ENCODE data around the gene ARHGAP28.
"Not testable (repeated sequence)": the region's sequence is repeated elsewhere in the genome, so short reads cannot be mapped to it uniquely, and the experiment has no call there.

The ARHGAP28 gene

DNA sequence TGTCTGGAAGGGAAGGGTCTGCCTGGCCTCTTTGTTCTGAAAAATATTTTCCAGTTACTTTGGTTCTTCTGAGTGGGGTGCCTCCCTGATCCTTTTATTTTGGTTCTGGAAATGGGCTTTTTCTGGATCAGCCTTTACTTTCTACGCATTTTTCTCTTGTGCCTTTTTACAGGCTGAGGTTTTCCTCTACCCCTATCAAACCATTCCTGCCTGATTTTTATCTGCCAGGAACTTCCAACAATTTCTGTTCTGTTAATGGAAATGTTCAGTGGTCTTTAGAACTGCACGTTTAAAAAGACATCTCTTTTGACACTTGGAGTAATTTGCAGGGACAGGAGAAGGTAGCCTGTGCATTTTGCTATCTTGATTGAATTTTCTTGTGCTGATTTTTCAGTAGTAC lies 113.8 kb downstream of the ARHGAP28 start:
- TF ChIP-seq, protein P1, sequence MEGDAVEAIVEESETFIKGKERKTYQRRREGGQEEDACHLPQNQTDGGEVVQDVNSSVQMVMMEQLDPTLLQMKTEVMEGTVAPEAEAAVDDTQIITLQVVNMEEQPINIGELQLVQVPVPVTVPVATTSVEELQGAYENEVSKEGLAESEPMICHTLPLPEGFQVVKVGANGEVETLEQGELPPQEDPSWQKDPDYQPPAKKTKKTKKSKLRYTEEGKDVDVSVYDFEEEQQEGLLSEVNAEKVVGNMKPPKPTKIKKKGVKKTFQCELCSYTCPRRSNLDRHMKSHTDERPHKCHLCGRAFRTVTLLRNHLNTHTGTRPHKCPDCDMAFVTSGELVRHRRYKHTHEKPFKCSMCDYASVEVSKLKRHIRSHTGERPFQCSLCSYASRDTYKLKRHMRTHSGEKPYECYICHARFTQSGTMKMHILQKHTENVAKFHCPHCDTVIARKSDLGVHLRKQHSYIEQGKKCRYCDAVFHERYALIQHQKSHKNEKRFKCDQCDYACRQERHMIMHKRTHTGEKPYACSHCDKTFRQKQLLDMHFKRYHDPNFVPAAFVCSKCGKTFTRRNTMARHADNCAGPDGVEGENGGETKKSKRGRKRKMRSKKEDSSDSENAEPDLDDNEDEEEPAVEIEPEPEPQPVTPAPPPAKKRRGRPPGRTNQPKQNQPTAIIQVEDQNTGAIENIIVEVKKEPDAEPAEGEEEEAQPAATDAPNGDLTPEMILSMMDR (conservative IDR thresholded peaks at IDR 0.05), result no peak
- H3K27ac ChIP-seq, result no peak overlapping the region

DNA sequence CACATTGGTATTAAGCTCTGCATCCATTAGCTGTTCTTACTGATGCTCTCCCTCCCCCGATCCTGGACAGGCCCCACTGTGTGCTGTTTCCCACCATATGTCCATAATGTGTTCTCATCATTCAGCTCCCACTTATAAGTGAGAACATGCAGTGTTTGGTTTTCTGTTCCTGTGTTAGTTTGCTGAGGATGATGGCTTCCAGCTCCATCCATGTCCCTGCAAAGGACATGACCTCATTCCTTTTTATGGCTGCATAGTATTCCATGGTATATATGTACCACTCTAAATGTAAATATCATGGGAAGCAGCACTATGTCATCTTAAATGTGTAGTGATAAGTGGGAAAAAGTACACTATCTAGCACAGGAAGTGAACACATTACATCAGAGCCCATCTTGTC lies 116.0 kb downstream of the ARHGAP28 start:
- not testable (repeated sequence) for H3K27ac ChIP-seq

DNA sequence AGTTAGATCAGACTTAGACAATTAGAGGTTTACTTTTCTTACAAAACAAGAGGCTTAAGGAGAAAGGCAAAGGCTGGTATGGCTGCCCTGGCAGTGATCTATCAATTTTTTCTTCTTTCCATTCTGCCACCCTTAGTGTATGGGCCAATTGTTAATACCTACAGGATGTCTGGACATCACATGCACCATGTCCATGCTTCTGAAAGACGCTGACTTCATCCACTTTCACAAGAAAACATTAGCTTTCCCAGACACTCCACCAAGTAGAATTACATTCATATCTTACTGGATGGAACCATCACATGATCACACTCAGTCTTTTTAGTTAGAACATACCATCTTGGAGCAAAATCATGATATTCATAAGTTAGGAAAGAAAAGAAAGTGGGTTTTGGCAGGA lies 120.9 kb downstream of the ARHGAP28 start:
- TF ChIP-seq, protein P1 (conservative IDR thresholded peaks at IDR 0.05), result no peak
- H3K27ac ChIP-seq, result no peak overlapping the region

DNA sequence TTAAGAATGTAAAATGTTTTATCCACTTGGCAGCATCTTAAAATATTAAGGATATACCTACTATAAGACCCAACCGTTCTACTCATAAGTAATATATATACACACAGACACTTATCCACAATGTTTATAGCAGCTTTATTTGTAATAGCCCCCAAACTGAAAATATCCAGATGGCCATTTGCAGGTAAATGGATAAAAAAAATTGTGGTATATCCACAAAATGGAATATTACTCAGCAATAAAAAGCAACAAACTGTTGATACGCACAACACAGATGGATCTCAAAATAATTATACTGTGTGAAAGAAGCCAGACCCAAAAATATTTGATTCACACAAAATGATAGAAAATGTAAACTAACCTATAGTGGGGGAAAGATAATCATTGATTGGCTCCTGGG lies 122.0 kb downstream of the ARHGAP28 start:
- TF ChIP-seq, protein P1 (conservative IDR thresholded peaks at IDR 0.05), result no peak
- no peak overlapping the region for H3K27ac ChIP-seq

DNA sequence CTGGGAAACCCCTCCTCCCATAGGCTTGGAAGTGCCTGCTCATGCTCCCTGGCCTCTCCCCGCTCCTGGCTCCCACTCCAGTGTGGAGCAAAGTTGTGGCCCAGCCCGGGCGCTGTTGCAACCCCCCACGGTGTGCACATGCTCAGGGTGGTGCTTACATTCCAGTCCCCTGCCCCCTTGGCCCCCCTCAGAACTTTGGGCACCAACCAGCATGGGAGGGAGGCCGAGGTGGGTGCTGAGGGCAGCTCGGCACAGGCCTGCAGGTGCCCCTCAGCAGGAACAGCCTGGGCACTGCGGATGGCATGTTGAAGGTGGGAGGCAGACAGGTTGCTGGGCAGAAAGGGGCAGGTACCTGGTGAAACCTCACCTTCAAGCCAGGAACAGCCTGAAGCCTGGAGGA lies 125.3 kb downstream of the ARHGAP28 start:
- no peak overlapping the region for H3K27ac ChIP-seq
- TF ChIP-seq, protein P1 (conservative IDR thresholded peaks at IDR 0.05), result no peak

DNA sequence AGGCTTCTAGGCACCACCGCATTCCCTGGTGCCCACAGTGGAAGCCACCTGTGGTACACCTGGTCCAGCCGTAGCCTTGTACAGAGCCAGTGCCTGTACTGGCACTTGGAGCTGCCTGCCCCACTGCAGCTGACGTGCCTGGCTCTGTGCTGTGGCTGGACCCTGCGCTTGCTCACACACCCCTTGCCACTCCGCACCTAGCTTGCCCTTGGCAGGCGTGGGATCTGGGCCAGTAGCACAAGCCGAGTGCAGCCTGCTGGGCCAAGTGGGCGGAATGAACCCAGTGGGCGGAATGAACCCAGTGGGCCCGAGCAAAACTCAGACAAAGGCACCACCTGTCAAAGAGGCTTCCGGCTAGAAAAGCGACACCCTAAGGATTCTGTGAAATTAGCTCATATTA lies 126.3 kb downstream of the ARHGAP28 start:
- TF ChIP-seq, protein P1 (conservative IDR thresholded peaks at IDR 0.05), result no peak
- H3K27ac ChIP-seq, result no peak overlapping the region

DNA sequence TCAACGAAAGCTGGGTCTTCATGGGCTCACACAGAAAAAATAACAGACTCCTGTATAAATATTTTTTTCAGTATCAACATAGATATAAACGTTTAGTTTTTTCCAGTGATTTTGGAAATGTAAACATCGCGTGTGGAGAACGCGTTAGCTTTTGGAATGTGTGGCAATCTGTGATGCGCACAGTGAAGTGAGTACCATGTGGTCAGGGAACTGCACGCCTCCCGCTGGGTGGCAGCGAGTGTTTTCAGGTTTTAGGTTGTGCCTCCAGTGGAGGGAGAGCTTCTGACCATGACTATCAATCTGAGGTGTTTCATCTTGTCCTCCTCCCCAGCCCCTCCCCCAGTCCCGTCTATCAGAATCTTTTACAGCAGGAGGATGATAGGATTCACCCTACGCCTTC lies 127.8 kb downstream of the ARHGAP28 start:
- H3K27ac ChIP-seq, result no peak overlapping the region
- TF ChIP-seq, protein P1 (conservative IDR thresholded peaks at IDR 0.05), result no peak

DNA sequence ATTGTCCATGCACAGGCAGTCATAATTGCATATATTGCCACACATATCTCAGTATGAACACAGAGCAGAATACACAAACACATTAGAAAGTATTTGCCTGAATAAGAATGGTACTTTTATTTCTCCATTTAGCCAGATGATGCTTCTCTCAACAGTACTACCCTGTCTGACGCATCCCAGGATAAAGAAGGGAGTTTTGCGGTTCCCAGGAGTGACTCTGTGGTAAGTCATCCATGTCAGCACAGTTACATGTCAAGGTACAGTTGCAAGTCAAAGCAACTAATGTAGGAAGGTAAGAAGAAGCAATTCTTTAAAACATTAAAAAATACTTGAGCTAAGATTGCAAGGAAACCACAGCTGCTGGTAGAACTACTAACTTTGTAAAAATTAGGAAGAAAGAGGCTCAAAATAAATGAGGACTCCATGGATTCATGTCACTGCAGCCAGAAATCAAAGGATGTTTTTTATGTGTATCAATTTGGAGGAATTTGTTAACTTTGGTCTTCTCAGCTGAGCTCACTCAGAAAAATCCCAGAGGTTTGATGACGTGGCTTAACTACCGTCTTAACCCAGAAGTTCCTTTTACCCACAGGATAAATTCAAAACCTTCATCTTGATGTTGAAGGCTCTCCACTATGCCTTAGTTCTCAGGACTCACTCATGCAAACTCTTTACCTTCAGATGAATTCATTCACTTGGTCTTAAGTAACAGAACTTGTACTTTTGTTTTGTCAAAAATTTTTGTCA lies 130.3 kb downstream of the ARHGAP28 start:
- TF ChIP-seq, protein P1 (conservative IDR thresholded peaks at IDR 0.05), result no peak
- H3K27ac ChIP-seq, result no peak overlapping the region

Data from VCaP (cell line).